ENCODE measurements around the gene PROK2. TPM values are rescaled to one million over a fixed set of nuclear protein-coding genes. Genes with fewer than 3 reads are reported as not detected.
A peak's percentile ranks its signal among the peaks of the same experiment; 100 is the strongest.

The PROK2 gene
- total and polyA plus RNA-seq, 8 donors, result 0.09 to 0.46 (median 0.34) TPM; not detected in 4

DNA sequence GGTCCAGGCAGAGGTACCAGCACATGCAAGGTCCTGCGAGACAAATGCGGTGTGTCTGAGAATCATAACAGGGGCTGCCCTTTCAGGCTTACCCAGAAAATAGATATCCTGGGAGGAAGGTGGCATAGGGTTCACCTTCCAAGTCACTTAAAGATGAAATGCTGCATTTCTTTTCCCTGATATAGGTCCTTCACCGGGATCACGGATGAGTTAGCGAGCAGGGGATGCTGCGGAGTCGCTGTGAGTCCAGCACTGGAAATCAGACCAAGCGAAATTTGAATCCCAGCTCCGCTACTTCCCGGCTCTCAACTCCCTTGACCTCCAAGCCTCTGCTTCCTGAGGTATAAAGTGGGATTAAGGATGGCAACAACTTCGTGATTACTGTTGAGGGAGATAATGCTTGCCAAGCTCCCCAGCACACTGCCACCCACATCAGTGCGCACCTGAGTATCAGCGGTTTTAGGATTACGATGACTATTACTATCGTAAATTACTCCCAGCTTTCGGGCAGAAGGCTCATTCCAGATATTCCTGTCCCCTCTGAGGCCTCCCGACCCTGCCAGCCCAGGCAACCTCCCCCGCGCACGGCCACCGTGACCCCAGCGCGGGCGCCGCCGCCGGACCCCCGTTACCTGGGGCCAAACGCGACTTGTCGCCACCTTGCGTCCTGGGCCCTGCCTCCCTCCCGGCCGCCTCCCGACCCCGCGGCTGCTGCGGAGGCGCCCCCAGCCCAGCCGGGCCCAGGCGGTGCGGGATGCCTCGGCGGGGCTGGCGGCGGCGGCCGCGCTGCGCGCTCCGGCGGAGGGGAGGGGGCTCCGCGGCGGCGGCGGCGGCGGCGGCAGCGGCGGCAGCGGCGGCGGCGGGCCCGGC lies 31.9 kb downstream of the PROK2 start:
- peak in 1 of 6 donors; percentile 51 for DNase-seq
- H3K9me3 ChIP-seq, result no peaks in the 10 kb centered on the region
- 15 to 22% methylated on average over 41 to 68 of the region's 68 CpGs for WGBS, 2 donors
- no peaks in the 10 kb centered on the region for H3K36me3 ChIP-seq
- H3K27ac ChIP-seq, result no peak overlapping the region
- intact Hi-C loops (cut with DNase I), result no loop called here
- H3K4me1 ChIP-seq, result no peaks in the 10 kb centered on the region
- H3K4me3 ChIP-seq, result peak overlapping the region in 3 of 4 donors; percentile 29 to 47 (median 46)
- TF ChIP-seq, protein P1, sequence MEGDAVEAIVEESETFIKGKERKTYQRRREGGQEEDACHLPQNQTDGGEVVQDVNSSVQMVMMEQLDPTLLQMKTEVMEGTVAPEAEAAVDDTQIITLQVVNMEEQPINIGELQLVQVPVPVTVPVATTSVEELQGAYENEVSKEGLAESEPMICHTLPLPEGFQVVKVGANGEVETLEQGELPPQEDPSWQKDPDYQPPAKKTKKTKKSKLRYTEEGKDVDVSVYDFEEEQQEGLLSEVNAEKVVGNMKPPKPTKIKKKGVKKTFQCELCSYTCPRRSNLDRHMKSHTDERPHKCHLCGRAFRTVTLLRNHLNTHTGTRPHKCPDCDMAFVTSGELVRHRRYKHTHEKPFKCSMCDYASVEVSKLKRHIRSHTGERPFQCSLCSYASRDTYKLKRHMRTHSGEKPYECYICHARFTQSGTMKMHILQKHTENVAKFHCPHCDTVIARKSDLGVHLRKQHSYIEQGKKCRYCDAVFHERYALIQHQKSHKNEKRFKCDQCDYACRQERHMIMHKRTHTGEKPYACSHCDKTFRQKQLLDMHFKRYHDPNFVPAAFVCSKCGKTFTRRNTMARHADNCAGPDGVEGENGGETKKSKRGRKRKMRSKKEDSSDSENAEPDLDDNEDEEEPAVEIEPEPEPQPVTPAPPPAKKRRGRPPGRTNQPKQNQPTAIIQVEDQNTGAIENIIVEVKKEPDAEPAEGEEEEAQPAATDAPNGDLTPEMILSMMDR (IDR thresholded peaks at IDR 0.05), result no peak
- ATAC-seq, result peak in 3 of 4 donors; percentile 24 to 37 (median 25)
- no peaks in the 10 kb centered on the region for H3K27me3 ChIP-seq
- no peak for FAIRE-seq

DNA sequence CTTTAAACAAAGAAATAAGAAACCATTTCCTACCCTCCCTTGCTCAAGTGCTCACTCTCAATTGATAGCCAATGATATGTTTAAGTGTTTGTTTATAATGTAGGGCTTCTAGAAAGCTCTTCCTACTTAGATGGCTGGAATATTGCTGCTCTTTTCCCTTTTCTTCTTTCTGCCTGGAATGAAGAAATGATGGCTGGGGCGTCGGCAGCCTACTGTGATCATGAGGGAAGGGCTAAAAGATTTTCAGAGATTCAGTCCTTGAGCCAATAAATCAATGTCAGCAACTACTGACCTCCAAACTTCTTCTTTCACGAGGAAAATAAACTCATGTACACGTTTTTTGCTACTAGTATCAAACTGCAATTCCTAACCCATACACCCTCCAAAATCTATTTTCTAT lies 33.3 kb downstream of the PROK2 start:
- ATAC-seq (no peak), DNase-seq (no peak), FAIRE-seq (no peak)
- Histone ChIP-seq H3K9me3 (no peaks in the 10 kb centered on the region), H3K4me1 (no peaks in the 10 kb centered on the region), H3K36me3 (no peaks in the 10 kb centered on the region), H3K27ac (no peak overlapping the region), H3K4me3 (no peak overlapping the region), H3K27me3 (no peaks in the 10 kb centered on the region)
- intact Hi-C loops (cut with DNase I), result no loop called here
- TF ChIP-seq, protein P1 (IDR thresholded peaks at IDR 0.05), result no peak
- 89 to 99% methylated on average over 4 of the region's 4 CpGs for WGBS, 2 donors

DNA sequence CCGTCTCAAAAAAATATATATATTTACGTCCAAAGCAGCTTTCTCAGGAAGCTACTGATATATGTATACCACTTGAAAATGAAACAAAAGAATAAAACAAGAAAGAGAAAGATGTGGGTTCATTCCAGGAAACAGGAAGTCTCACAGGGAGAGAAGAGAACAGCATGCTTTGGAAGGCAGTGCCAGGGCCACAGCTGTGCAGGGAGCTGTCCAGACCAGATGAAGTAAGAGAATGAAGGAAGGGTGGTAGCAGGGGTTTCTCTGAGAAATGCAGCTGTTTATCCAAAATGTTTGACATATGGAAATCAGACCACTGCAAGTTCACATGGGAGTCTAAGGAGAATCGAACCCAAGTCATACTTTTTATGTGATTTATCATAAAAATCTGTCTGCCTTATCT lies 40.2 kb downstream of the PROK2 start:
- ATAC-seq (no peak), DNase-seq (no peak), FAIRE-seq (no peak)
- Histone ChIP-seq H3K27ac (no peak overlapping the region), H3K4me3 (no peak overlapping the region), H3K27me3 (no peaks in the 10 kb centered on the region), H3K36me3 (no peaks in the 10 kb centered on the region), H3K9me3 (peaks cover 0 to 4% (median 0%) of the 10 kb centered on the region in 4 donors), H3K4me1 (no peaks in the 10 kb centered on the region)
- TF ChIP-seq, protein P1 (IDR thresholded peaks at IDR 0.05), result no peak
- 79 to 84% methylated on average over 3 of the region's 3 CpGs for WGBS, 2 donors
- intact Hi-C loops (cut with DNase I), result no loop called here

DNA sequence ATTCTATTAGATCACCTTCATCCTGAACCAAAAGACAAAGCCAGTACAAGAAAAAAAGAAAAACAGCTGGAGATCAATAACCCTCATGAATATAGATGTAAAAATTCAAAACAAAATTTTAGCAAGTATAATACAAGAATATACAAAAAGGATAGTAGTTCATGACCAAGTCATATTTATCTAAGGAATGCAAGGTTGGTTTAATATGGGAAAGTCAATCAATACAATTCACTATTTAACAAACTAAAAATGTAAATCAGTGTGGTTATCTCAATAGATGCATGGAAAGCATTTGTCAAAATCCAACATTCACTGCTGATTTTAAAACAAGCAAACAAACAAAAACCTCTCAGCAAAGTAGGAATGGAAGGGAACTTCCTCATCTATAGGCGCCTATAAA lies 42.3 kb downstream of the PROK2 start:
- Histone ChIP-seq H3K27ac (no peak overlapping the region), H3K36me3 (no peaks in the 10 kb centered on the region), H3K27me3 (no peaks in the 10 kb centered on the region), H3K4me3 (no peak overlapping the region), H3K4me1 (no peaks in the 10 kb centered on the region), H3K9me3 (peaks cover 0 to 4% (median 0%) of the 10 kb centered on the region in 4 donors)
- 95 to 100% methylated on average over 1 of the region's 1 CpG for WGBS, 2 donors
- ATAC-seq (no peak), DNase-seq (no peak), FAIRE-seq (no peak)
- intact Hi-C loops (cut with DNase I), result no loop called here
- TF ChIP-seq, protein P1 (IDR thresholded peaks at IDR 0.05), result no peak

DNA sequence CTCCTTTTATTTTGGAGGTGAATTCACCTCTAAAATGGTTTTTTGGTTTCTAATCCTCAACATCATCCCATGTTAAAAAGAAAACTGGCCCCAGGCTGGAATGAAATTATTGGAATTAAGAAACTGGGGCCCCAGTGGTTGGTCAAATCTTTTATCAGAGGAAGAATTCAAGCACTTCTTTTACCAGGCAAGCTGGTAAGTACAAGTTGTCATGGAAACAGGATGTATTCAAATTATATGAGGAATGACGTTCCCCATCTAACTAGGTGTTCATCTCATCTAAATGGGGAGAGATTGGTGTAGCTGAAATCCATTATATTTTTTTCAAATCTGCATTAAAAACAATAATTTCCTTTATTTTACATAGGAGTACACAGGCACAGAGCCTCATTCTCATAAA lies 50.1 kb downstream of the PROK2 start:
- 74 to 86% methylated on average over 1 of the region's 1 CpG for WGBS, 2 donors
- Histone ChIP-seq H3K27ac (no peak overlapping the region), H3K9me3 (no peaks in the 10 kb centered on the region), H3K36me3 (no peaks in the 10 kb centered on the region), H3K27me3 (no peaks in the 10 kb centered on the region), H3K4me1 (no peaks in the 10 kb centered on the region), H3K4me3 (no peak overlapping the region)
- TF ChIP-seq, protein P1 (IDR thresholded peaks at IDR 0.05), result no peak
- no peak for DNase-seq
- intact Hi-C loops (cut with DNase I), result no loop called here
- ATAC-seq, result no peak
- FAIRE-seq, result no peak
